ENCODE data around the gene POLR1B.
A peak's percentile ranks its signal among the peaks of the same experiment; 100 is the strongest.

POLR1B gene

DNA sequence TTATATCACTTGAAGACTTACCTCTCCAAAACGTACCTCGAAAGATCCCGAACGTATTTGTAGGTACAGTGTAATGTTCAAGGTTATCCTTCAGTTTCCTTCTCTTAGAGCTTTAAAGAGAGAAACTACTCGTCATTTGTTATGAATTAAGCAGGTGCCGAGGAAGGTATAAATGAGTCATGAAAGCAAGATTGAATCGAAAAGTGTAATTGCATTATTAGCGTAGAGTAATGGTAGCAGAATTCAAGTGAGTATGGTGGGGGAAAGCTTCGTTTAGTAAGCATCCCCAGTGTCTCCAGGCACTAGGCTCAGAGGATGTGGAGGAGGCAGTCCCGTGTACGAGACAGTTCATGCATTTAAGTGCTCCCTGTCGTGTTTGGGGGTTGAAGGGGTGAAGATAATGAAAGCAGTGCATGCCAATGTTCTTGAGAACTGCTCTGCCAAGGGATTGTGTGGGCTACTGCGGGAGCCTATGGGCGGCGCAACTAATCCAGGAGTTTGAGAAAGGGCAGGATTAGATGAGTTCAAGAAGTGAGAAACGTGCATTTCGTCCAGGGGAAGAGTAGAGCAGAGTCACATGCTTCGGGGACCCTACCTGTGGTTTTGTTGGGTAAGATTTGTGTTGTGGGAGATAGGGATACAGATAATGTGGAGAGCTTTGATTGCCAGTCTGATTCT is 858 bp downstream of the POLR1B start:
- Histone ChIP-seq H3K27ac (ENCODE audit: low read depth, low read length) (peak overlapping the region; percentile 77), H3K9me2 (replicated peaks; ENCODE audit: control insufficient read depth, low read length) (no peaks in the 10 kb centered on the region), H3K4me3 (ENCODE audit: low read length) (peak overlapping the region; percentile 97), H3F3A (ENCODE audit: control insufficient read depth, insufficient read depth) (peaks cover 12% of the 10 kb centered on the region), H3K4me2 (ENCODE audit: low read length) (peak overlapping the region; percentile 85), H3K27me3 (ENCODE audit: control insufficient read depth, low read length) (no peaks in the 10 kb centered on the region), H3K9me3 (ENCODE audit: control insufficient read depth, insufficient read depth, low read length) (no peaks in the 10 kb centered on the region), H3K79me2 (ENCODE audit: control insufficient read depth, low read length) (peaks cover 69% of the 10 kb centered on the region), H3K4me1 (ENCODE audit: control insufficient read depth, low read length) (peaks cover 26% of the 10 kb centered on the region), H4K20me1 (ENCODE audit: control insufficient read depth, insufficient read depth, low read depth, low read length) (peaks cover 13% of the 10 kb centered on the region; the same call in 1 of the 2 replicates), H3K36me3 (ENCODE audit: control insufficient read depth, low read length) (peaks cover 50% of the 10 kb centered on the region)
- no peak for TF ChIP-seq EZH2phosphoT487 (IDR thresholded peaks at IDR 0.05; ENCODE audit: borderline replicate concordance, low read length)
- TF ChIP-seq, protein P1, sequence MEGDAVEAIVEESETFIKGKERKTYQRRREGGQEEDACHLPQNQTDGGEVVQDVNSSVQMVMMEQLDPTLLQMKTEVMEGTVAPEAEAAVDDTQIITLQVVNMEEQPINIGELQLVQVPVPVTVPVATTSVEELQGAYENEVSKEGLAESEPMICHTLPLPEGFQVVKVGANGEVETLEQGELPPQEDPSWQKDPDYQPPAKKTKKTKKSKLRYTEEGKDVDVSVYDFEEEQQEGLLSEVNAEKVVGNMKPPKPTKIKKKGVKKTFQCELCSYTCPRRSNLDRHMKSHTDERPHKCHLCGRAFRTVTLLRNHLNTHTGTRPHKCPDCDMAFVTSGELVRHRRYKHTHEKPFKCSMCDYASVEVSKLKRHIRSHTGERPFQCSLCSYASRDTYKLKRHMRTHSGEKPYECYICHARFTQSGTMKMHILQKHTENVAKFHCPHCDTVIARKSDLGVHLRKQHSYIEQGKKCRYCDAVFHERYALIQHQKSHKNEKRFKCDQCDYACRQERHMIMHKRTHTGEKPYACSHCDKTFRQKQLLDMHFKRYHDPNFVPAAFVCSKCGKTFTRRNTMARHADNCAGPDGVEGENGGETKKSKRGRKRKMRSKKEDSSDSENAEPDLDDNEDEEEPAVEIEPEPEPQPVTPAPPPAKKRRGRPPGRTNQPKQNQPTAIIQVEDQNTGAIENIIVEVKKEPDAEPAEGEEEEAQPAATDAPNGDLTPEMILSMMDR (IDR thresholded peaks at IDR 0.05; ENCODE audit: low read depth, low read length, poor library complexity, severe bottlenecking), result peak; percentile 30

DNA sequence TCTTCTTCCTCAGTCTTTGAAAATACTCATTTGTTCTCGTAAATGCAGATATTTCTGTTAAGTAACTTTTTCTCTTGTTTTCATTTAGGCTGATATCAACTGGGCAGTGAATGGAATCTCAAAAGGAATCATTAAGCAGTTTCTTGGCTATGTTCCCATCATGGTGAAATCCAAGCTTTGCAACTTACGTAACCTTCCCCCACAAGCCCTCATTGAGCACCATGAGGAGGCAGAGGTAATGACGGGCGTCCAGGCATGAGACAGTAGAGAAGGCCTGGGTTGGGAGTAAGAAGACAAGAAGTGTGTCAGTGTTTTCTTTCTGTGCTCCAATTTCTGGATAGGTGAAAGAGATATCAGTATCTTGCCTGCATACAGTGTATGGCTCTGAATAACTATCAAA is 5.1 kb downstream of the POLR1B start:
- Histone ChIP-seq H3K4me2 (ENCODE audit: low read length) (no peak overlapping the region), H3K79me2 (ENCODE audit: control insufficient read depth, low read length) (peaks cover 89% of the 10 kb centered on the region), H3K4me1 (ENCODE audit: control insufficient read depth, low read length) (peaks cover 15% of the 10 kb centered on the region), H3K36me3 (ENCODE audit: control insufficient read depth, low read length) (peaks cover 92% of the 10 kb centered on the region), H3K4me3 (ENCODE audit: low read length) (no peak overlapping the region), H3F3A (ENCODE audit: control insufficient read depth, insufficient read depth) (peaks cover 3% of the 10 kb centered on the region), H4K20me1 (ENCODE audit: control insufficient read depth, insufficient read depth, low read depth, low read length) (peaks cover 13% of the 10 kb centered on the region; the same call in 1 of the 2 replicates), H3K9me2 (replicated peaks; ENCODE audit: control insufficient read depth, low read length) (no peaks in the 10 kb centered on the region), H3K27me3 (ENCODE audit: control insufficient read depth, low read length) (no peaks in the 10 kb centered on the region), H3K9me3 (ENCODE audit: control insufficient read depth, insufficient read depth, low read length) (no peaks in the 10 kb centered on the region), H3K27ac (ENCODE audit: low read depth, low read length) (no peak overlapping the region)
- TF ChIP-seq EZH2phosphoT487 (IDR thresholded peaks at IDR 0.05; ENCODE audit: borderline replicate concordance, low read length), result no peak
- TF ChIP-seq, protein P1 (IDR thresholded peaks at IDR 0.05; ENCODE audit: low read depth, low read length, poor library complexity, severe bottlenecking), result no peak

DNA sequence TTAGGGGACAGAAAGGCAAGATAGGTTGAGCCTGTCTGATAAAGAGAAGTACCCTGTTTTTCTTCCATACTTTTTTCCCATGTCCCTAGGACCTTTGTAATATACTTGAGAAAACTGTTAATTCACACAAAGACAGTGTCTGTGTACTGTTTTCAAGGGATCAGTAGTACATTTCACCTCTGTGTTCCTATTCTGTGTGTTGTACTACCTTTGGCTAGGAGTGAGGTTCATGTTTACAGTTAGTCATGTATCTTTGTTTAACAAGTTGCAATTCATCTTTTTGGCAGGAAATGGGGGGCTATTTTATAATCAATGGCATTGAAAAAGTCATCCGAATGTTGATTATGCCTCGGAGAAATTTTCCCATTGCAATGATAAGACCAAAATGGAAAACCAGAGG is 6.7 kb downstream of the POLR1B start:
- H3K4me3 ChIP-seq (ENCODE audit: low read length), result no peak overlapping the region
- H3F3A ChIP-seq (ENCODE audit: control insufficient read depth, insufficient read depth), result peaks cover 3% of the 10 kb centered on the region
- no peak for TF ChIP-seq EZH2phosphoT487 (IDR thresholded peaks at IDR 0.05; ENCODE audit: borderline replicate concordance, low read length)
- TF ChIP-seq, protein P1 (IDR thresholded peaks at IDR 0.05; ENCODE audit: low read depth, low read length, poor library complexity, severe bottlenecking), result no peak
- no peaks in the 10 kb centered on the region for H3K27me3 ChIP-seq (ENCODE audit: control insufficient read depth, low read length)
- H3K4me2 ChIP-seq (ENCODE audit: low read length), result no peak overlapping the region
- peaks cover 9% of the 10 kb centered on the region; the same call in 1 of the 2 replicates for H4K20me1 ChIP-seq (ENCODE audit: control insufficient read depth, insufficient read depth, low read depth, low read length)
- no peak overlapping the region for H3K27ac ChIP-seq (ENCODE audit: low read depth, low read length)
- H3K9me2 ChIP-seq (replicated peaks; ENCODE audit: control insufficient read depth, low read length), result no peaks in the 10 kb centered on the region
- peaks cover 92% of the 10 kb centered on the region for H3K36me3 ChIP-seq (ENCODE audit: control insufficient read depth, low read length)
- peaks cover 72% of the 10 kb centered on the region for H3K79me2 ChIP-seq (ENCODE audit: control insufficient read depth, low read length)
- no peaks in the 10 kb centered on the region for H3K9me3 ChIP-seq (ENCODE audit: control insufficient read depth, insufficient read depth, low read length)
- peaks cover 11% of the 10 kb centered on the region for H3K4me1 ChIP-seq (ENCODE audit: control insufficient read depth, low read length)
